Endothelial cell (in vitro differentiated cells): Measurements from ENCODE around the gene TRIM61. TPM values are rescaled to one million over a fixed set of nuclear protein-coding genes. Genes with fewer than 3 reads are reported as not detected.
"Not testable (repeated sequence)": the region's sequence is repeated elsewhere in the genome, so short reads cannot be mapped to it uniquely, and the experiment has no call there.

Source experiments
- DNase-seq: peaks from one replicate; pipeline ENCODE4 v3.0.0; 2021; ENCODE audit warnings: low spot score
- H3K27ac Mint-ChIP-seq: one replicate; pipeline ENCODE4 v1.8.0; 2021; ENCODE audit warnings: mixed read lengths, inconsistent platforms; ENCODE audit not compliant: unreplicated experiment
- H3K27me3 Mint-ChIP-seq: one replicate; pipeline ENCODE4 v1.8.0; 2021; ENCODE audit warnings: mild to moderate bottlenecking, moderate library complexity, mixed read lengths, inconsistent platforms; ENCODE audit not compliant: unreplicated experiment
- H3K36me3 Mint-ChIP-seq: one replicate; pipeline ENCODE4 v1.8.0; 2021; ENCODE audit warnings: mild to moderate bottlenecking, low read depth, mixed read lengths, inconsistent platforms; ENCODE audit not compliant: unreplicated experiment
- H3K4me1 Mint-ChIP-seq: one replicate; pipeline ENCODE4 v1.8.0; 2021; ENCODE audit warnings: mild to moderate bottlenecking, mixed read lengths, inconsistent platforms; ENCODE audit not compliant: unreplicated experiment
- H3K4me3 Mint-ChIP-seq: one replicate; pipeline ENCODE4 v1.8.0; 2021; ENCODE audit warnings: mild to moderate bottlenecking, mixed read lengths, inconsistent platforms; ENCODE audit not compliant: unreplicated experiment
- H3K9me3 Mint-ChIP-seq: one replicate; pipeline ENCODE4 v1.8.0; 2021; ENCODE audit warnings: mixed read lengths, inconsistent platforms; ENCODE audit not compliant: unreplicated experiment
- total RNA-seq: library from RNA; stranded (reverse); fragmentation: NEBNext Ultra II Directional; extraction: Animal tissue kit (Norgen Biotek cat#: 25700); gene quantifications from one replicate; pipeline ENCODE4 v1.2.1, GENCODE V29; 2021; ENCODE audit not compliant: unreplicated experiment
- TF ChIP-seq, protein P1 (sequence below): fragments of 200-600 bp; sonication (generic); IDR thresholded peaks from one replicate; pipeline ENCODE4 v1.5.0; 2021; ENCODE audit warnings: antibody characterized with exemption; ENCODE audit not compliant: unreplicated experiment

TRIM61 gene
- total RNA-seq, 1 donor from 2014 or later = 1.8 TPM

DNA sequence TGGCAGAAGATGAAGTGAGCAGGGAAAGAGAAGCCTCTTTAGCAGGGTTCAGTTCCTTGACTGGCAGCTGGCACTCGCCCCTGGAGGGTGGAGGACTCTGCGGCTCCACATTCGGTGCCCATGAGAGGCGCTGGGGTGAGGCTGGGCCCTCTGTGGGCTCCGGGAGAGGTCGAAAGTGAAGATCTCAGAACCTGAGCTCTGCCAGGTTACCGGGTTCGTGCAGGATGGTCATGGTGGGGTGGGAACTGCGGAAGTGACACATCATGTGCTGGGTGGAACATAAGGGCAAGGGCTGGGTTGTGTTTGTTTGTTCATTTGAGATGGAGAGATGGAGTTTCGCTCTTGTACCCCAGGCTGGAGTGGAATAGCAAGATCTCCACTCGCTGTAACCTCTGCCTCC, 44.2 kb downstream of the TRIM61 start:
- Mint-ChIP-seq H3K4me1 (peaks cover 7% of the 10 kb centered on the region), H3K4me3 (no peak overlapping the region), H3K27me3 (peaks cover 5% of the 10 kb centered on the region), H3K9me3 (no peaks in the 10 kb centered on the region), H3K27ac (no peak overlapping the region), H3K36me3 (no peaks in the 10 kb centered on the region)
- TF ChIP-seq, protein P1, sequence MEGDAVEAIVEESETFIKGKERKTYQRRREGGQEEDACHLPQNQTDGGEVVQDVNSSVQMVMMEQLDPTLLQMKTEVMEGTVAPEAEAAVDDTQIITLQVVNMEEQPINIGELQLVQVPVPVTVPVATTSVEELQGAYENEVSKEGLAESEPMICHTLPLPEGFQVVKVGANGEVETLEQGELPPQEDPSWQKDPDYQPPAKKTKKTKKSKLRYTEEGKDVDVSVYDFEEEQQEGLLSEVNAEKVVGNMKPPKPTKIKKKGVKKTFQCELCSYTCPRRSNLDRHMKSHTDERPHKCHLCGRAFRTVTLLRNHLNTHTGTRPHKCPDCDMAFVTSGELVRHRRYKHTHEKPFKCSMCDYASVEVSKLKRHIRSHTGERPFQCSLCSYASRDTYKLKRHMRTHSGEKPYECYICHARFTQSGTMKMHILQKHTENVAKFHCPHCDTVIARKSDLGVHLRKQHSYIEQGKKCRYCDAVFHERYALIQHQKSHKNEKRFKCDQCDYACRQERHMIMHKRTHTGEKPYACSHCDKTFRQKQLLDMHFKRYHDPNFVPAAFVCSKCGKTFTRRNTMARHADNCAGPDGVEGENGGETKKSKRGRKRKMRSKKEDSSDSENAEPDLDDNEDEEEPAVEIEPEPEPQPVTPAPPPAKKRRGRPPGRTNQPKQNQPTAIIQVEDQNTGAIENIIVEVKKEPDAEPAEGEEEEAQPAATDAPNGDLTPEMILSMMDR = no peak
- DNase-seq = no peak

GRCh38 chr4:164931551-164932324, 45.7 kb downstream of the TRIM61 start:
- H3K9me3 Mint-ChIP-seq = no peaks in the 10 kb centered on the region
- H3K27ac Mint-ChIP-seq = no peak overlapping the region
- no peak overlapping the region for H3K4me3 Mint-ChIP-seq
- H3K4me1 Mint-ChIP-seq = peaks cover 7% of the 10 kb centered on the region
- TF ChIP-seq, protein P1 = no peak
- H3K36me3 Mint-ChIP-seq = no peaks in the 10 kb centered on the region
- peaks cover 3% of the 10 kb centered on the region for H3K27me3 Mint-ChIP-seq
- no peak for DNase-seq

- TF ChIP-seq, protein P1 = no peak
- Mint-ChIP-seq H3K36me3 (no peaks in the 10 kb centered on the region), H3K27ac (no peak overlapping the region), H3K9me3 (no peaks in the 10 kb centered on the region), H3K4me1 (peaks cover 7% of the 10 kb centered on the region), H3K4me3 (no peak overlapping the region), H3K27me3 (peaks cover 3% of the 10 kb centered on the region)
- DNase-seq = no peak
These were observed 46.8 kb downstream of the TRIM61 start for GRCh38 chr4:164930647-164931046.

DNA sequence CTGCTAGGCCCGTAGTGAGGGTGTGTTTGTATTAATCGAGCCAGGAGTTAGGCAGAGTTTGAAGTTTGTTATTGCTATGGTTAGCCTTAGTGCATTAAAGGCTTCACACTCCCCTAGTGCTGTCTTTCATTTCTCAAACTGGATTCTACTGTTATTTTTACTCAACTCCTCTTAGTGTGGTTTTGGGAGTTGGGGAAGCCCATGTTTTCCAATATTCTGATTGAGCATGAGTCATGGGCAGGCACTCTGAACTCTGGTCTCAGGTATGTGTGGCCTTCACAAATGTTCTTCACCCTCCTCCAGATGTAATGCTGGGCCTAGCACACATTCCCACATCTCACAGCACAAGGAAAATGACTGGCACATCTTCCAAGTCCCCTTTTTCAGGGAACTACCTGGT, 50.4 kb downstream of the TRIM61 start:
- not testable (repeated sequence) for H3K36me3 Mint-ChIP-seq, H3K27ac Mint-ChIP-seq, H3K4me1 Mint-ChIP-seq, DNase-seq, H3K27me3 Mint-ChIP-seq, H3K4me3 Mint-ChIP-seq, H3K9me3 Mint-ChIP-seq

DNA sequence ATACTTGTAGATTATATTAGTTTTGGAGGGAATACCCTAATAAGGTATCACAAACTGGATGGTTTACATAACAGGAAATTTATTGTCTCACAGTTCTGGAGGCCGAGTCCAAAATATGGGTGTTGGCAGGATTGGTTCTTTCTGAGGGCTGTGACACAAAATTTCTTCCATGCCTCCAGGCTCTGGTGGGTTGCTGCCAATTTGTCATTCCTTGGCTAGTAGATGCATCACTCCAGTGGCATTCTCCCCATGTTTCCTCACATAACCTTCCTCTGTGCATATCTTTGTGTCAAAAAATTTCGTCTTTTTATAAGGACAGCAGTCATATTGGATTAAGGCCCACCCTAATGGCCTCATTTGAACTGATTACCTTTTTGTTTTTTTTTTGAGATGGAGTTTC, 51.2 kb downstream of the TRIM61 start:
- no peak overlapping the region for H3K4me3 Mint-ChIP-seq
- H3K27me3 Mint-ChIP-seq = peaks cover 5% of the 10 kb centered on the region
- DNase-seq = no peak
- H3K4me1 Mint-ChIP-seq = no peaks in the 10 kb centered on the region
- H3K36me3 Mint-ChIP-seq = no peaks in the 10 kb centered on the region
- TF ChIP-seq, protein P1 = no peak
- H3K9me3 Mint-ChIP-seq = no peaks in the 10 kb centered on the region
- H3K27ac Mint-ChIP-seq = no peak overlapping the region
